GM23338 (cell line): Measurements from ENCODE around the gene RP9. TPM values are rescaled to one million over a fixed set of nuclear protein-coding genes. Genes with fewer than 3 reads are reported as not detected.

Experiments used
- ATAC-seq: fragments of 200-7000 bp; cut with Tn5 transposase; 3 replicates; pipeline ENCODE4 v1.9.1; 2020
- DNase-seq: peaks from one replicate; pipeline ENCODE4 v3.0.0-alpha.2; 2015; ENCODE audit warnings: low spot score
- H2AFZ ChIP-seq: fragments of 200-600 bp; sonication (generic); 2 replicates; pipeline ENCODE4 v1.8.0; 2016; ENCODE audit warnings: antibody characterized with exemption, mild to moderate bottlenecking, moderate library complexity
- H3F3A ChIP-seq: fragments of 200-600 bp; sonication (generic); replicated peaks from 2 replicates; pipeline ENCODE4 v1.8.0; 2017; ENCODE audit warnings: antibody characterized with exemption, mixed run types, low read depth
- H3K27ac ChIP-seq: fragments of 200-600 bp; sonication (generic); 2 replicates; pipeline ENCODE4 v1.6.1; 2016; ENCODE audit warnings: low read depth
- H3K27me3 ChIP-seq: fragments of 200-600 bp; sonication (generic); 2 replicates; pipeline ENCODE4 v1.8.0; 2016; ENCODE audit warnings: mild to moderate bottlenecking, mixed run types, moderate library complexity; ENCODE audit not compliant: insufficient read depth
- H3K36me3 ChIP-seq: fragments of 200-600 bp; sonication (generic); 2 replicates; pipeline ENCODE4 v1.8.0; 2016; ENCODE audit warnings: mild to moderate bottlenecking; ENCODE audit not compliant: insufficient read depth
- H3K4me1 ChIP-seq: fragments of 200-600 bp; sonication (generic); 2 replicates; pipeline ENCODE4 v1.8.0; 2016; ENCODE audit warnings: mild to moderate bottlenecking, moderate library complexity; ENCODE audit not compliant: insufficient read depth
- H3K4me2 ChIP-seq: fragments of 200-600 bp; sonication (generic); 2 replicates; pipeline ENCODE4 v1.7.1; 2017; ENCODE audit warnings: mixed run types
- H3K4me3 ChIP-seq: fragments of 200-600 bp; sonication (generic); 2 replicates; pipeline ENCODE4 v1.6.1; 2016; ENCODE audit warnings: mixed run types
- H3K79me2 ChIP-seq: fragments of 200-600 bp; sonication (generic); replicated peaks from 2 replicates; pipeline ENCODE4 v1.8.0; 2017; ENCODE audit warnings: mild to moderate bottlenecking; ENCODE audit not compliant: insufficient read depth
- H3K9me2 ChIP-seq: fragments of 200-600 bp; sonication (generic); 2 replicates; pipeline ENCODE4 v1.8.0; 2017; ENCODE audit not compliant: insufficient read depth
- H4K20me1 ChIP-seq: fragments of 200-600 bp; sonication (generic); replicated peaks from 2 replicates; pipeline ENCODE4 v1.8.0; 2017; ENCODE audit warnings: mild to moderate bottlenecking; ENCODE audit not compliant: insufficient read depth
- H3K27ac Mint-ChIP-seq: 2 replicates; pipeline ENCODE4 v1.8.0; 2020; ENCODE audit warnings: inconsistent platforms, mild to moderate bottlenecking, moderate library complexity, mixed read lengths
- H3K27me3 Mint-ChIP-seq: 3 replicates; pipeline ENCODE4 v1.8.0; 2022; ENCODE audit warnings: low read depth, mild to moderate bottlenecking, moderate library complexity, mixed read lengths, inconsistent platforms; ENCODE audit not compliant: insufficient read depth, poor library complexity
- H3K36me3 Mint-ChIP-seq: 3 replicates; pipeline ENCODE4 v1.8.0; 2021; ENCODE audit warnings: low read depth, mild to moderate bottlenecking, inconsistent platforms, moderate library complexity, mixed read lengths
- H3K4me1 Mint-ChIP-seq: 3 replicates; pipeline ENCODE4 v1.8.0; 2020; ENCODE audit warnings: mild to moderate bottlenecking, inconsistent platforms, mixed read lengths
- H3K4me3 Mint-ChIP-seq: 3 replicates; pipeline ENCODE4 v1.8.0; 2021; ENCODE audit warnings: moderate library complexity, mild to moderate bottlenecking, inconsistent platforms, mixed read lengths
- H3K9me3 Mint-ChIP-seq: 3 replicates; pipeline ENCODE4 v1.8.0; 2020; ENCODE audit warnings: moderate library complexity, mild to moderate bottlenecking, inconsistent platforms, mixed read lengths
- CREB1 ChIP-seq: fragments of 250-450 bp; sonication (Bioruptor Pico); IDR thresholded peaks from 2 replicates; pipeline ENCODE4 v1.5.0; 2020; ENCODE audit warnings: low read depth, mild to moderate bottlenecking, moderate library complexity
- EZH2 ChIP-seq: fragments of 200-600 bp; sonication (generic); IDR thresholded peaks from one replicate; pipeline ENCODE4 v1.8.0; 2017; ENCODE audit warnings: antibody characterized with exemption, mild to moderate bottlenecking, low read depth; ENCODE audit not compliant: unreplicated experiment
- EZH2phosphoT487 ChIP-seq: fragments of 200-600 bp; sonication (generic); IDR thresholded peaks from one replicate; pipeline ENCODE4 v1.8.1; 2018; ENCODE audit warnings: antibody characterized with exemption; ENCODE audit not compliant: unreplicated experiment
- JUNB ChIP-seq: IDR thresholded peaks from one replicate; pipeline ENCODE4 v1.6.1; 2016; ENCODE audit warnings: antibody characterized with exemption; ENCODE audit not compliant: unreplicated experiment
- NANOG ChIP-seq: IDR thresholded peaks from 2 replicates; pipeline ENCODE4 v1.6.1; 2016; ENCODE audit warnings: antibody characterized with exemption, borderline replicate concordance
- POLR2AphosphoS5 ChIP-seq: IDR thresholded peaks from 2 replicates; pipeline ENCODE4 v1.6.1; 2016; ENCODE audit warnings: antibody characterized with exemption, low read depth
- STAT1 ChIP-seq: IDR thresholded peaks from one replicate; pipeline ENCODE4 v1.6.1; 2016; ENCODE audit warnings: antibody characterized with exemption; ENCODE audit not compliant: unreplicated experiment
- ZNF114 ChIP-seq: fragments of 250-450 bp; sonication (Bioruptor Pico); IDR thresholded peaks from 2 replicates; pipeline ENCODE4 v1.5.0; 2020; ENCODE audit warnings: mild to moderate bottlenecking, moderate library complexity
- ZNF331 ChIP-seq: fragments of 250-450 bp; sonication (Bioruptor Pico); IDR thresholded peaks from 2 replicates; pipeline ENCODE4 v1.5.0; 2020; ENCODE audit warnings: low read depth, mild to moderate bottlenecking, moderate library complexity
- polyA plus RNA-seq: library from polyadenylated mRNA; unstranded; fragments of >200 nt; fragmentation: Nextera tagmentation; extraction: Ambion mirVana; gene quantifications from 2 replicates; pipeline ENCODE4 v1.2.1, GENCODE V29; 2016
- total RNA-seq: library from RNA; depleted of rRNA; stranded (reverse); fragments of >200 nt; shearing (Covaris generic); gene quantifications from 2 replicates; pipeline ENCODE4 v1.2.3, GENCODE V29; 2014
- TF ChIP-seq, protein P1 (sequence below): fragments of 250-450 bp; sonication (Bioruptor Pico); IDR thresholded peaks from 2 replicates; pipeline ENCODE4 v1.5.0; 2020; ENCODE audit warnings: mild to moderate bottlenecking, moderate library complexity
- TF ChIP-seq, protein P2 (sequence below): IDR thresholded peaks from one replicate; pipeline ENCODE4 v1.6.1; 2018; ENCODE audit warnings: antibody characterized with exemption; ENCODE audit not compliant: unreplicated experiment
- TF ChIP-seq, protein P3 (sequence below), 2 experiments: fragments of 200-600 bp in 1 of 2; sonication (generic) in 1 of 2; conservative IDR thresholded peaks; 2 replicates each; pipeline versions ENCODE4 v1.5.1 to v1.6.1; 2016 to 2017; ENCODE audit warnings: antibody characterized with exemption in 2 of 2, low read depth in 2 of 2, mild to moderate bottlenecking in 2 of 2, moderate library complexity in 1 of 2

The RP9 gene
- total and polyA plus RNA-seq, 2 experiments from 2014 or later, result 8.7 to 43.2 TPM

DNA sequence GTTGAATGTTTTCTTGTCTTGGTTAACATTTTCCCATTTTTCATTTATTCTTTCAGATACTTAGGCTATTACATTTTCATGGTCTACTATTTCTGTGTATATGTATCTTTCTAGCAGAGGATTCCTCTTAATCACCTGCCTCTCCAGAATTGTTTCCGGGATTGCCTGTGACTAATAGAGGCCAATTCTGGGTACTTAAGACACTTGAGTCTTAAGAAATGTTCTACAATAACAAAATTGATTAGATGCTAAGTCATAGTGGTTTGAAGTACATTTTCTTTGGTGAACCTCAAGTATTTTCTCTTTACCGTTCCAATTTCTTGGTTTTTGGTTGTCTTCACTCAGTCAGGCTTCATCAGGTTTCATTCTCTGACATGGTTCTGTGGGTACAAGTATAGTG is 46.6 kb upstream of the RP9 start:
- TF ChIP-seq JUNB (no peak), EZH2 (no peak), ZNF114 (CRISPR knock-in tag) (no peak), POLR2AphosphoS5 (no peak), CREB1 (CRISPR knock-in tag) (no peak), ZNF331 (no peak), STAT1 (no peak), EZH2phosphoT487 (no peak), NANOG (no peak)
- TF ChIP-seq, protein P1, sequence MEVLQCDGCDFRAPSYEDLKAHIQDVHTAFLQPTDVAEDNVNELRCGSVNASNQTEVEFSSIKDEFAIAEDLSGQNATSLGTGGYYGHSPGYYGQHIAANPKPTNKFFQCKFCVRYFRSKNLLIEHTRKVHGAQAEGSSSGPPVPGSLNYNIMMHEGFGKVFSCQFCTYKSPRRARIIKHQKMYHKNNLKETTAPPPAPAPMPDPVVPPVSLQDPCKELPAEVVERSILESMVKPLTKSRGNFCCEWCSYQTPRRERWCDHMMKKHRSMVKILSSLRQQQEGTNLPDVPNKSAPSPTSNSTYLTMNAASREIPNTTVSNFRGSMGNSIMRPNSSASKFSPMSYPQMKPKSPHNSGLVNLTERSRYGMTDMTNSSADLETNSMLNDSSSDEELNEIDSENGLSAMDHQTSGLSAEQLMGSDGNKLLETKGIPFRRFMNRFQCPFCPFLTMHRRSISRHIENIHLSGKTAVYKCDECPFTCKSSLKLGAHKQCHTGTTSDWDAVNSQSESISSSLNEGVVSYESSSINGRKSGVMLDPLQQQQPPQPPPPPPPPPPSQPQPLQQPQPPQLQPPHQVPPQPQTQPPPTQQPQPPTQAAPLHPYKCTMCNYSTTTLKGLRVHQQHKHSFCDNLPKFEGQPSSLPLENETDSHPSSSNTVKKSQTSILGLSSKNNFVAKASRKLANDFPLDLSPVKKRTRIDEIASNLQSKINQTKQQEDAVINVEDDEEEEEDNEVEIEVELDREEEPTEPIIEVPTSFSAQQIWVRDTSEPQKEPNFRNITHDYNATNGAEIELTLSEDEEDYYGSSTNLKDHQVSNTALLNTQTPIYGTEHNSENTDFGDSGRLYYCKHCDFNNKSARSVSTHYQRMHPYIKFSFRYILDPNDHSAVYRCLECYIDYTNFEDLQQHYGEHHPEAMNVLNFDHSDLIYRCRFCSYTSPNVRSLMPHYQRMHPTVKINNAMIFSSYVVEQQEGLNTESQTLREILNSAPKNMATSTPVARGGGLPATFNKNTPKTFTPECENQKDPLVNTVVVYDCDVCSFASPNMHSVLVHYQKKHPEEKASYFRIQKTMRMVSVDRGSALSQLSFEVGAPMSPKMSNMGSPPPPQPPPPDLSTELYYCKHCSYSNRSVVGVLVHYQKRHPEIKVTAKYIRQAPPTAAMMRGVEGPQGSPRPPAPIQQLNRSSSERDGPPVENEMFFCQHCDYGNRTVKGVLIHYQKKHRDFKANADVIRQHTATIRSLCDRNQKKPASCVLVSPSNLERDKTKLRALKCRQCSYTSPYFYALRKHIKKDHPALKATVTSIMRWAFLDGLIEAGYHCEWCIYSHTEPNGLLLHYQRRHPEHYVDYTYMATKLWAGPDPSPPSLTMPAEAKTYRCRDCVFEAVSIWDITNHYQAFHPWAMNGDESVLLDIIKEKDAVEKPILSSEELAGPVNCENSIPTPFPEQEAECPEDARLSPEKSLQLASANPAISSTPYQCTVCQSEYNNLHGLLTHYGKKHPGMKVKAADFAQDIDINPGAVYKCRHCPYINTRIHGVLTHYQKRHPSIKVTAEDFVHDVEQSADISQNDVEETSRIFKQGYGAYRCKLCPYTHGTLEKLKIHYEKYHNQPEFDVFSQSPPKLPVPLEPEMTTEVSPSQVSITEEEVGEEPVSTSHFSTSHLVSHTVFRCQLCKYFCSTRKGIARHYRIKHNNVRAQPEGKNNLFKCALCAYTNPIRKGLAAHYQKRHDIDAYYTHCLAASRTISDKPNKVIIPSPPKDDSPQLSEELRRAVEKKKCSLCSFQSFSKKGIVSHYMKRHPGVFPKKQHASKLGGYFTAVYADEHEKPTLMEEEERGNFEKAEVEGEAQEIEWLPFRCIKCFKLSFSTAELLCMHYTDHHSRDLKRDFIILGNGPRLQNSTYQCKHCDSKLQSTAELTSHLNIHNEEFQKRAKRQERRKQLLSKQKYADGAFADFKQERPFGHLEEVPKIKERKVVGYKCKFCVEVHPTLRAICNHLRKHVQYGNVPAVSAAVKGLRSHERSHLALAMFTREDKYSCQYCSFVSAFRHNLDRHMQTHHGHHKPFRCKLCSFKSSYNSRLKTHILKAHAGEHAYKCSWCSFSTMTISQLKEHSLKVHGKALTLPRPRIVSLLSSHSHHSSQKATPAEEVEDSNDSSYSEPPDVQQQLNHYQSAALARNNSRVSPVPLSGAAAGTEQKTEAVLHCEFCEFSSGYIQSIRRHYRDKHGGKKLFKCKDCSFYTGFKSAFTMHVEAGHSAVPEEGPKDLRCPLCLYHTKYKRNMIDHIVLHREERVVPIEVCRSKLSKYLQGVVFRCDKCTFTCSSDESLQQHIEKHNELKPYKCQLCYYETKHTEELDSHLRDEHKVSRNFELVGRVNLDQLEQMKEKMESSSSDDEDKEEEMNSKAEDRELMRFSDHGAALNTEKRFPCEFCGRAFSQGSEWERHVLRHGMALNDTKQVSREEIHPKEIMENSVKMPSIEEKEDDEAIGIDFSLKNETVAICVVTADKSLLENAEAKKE (CRISPR knock-in tag), result no peak
- TF ChIP-seq, protein P2, sequence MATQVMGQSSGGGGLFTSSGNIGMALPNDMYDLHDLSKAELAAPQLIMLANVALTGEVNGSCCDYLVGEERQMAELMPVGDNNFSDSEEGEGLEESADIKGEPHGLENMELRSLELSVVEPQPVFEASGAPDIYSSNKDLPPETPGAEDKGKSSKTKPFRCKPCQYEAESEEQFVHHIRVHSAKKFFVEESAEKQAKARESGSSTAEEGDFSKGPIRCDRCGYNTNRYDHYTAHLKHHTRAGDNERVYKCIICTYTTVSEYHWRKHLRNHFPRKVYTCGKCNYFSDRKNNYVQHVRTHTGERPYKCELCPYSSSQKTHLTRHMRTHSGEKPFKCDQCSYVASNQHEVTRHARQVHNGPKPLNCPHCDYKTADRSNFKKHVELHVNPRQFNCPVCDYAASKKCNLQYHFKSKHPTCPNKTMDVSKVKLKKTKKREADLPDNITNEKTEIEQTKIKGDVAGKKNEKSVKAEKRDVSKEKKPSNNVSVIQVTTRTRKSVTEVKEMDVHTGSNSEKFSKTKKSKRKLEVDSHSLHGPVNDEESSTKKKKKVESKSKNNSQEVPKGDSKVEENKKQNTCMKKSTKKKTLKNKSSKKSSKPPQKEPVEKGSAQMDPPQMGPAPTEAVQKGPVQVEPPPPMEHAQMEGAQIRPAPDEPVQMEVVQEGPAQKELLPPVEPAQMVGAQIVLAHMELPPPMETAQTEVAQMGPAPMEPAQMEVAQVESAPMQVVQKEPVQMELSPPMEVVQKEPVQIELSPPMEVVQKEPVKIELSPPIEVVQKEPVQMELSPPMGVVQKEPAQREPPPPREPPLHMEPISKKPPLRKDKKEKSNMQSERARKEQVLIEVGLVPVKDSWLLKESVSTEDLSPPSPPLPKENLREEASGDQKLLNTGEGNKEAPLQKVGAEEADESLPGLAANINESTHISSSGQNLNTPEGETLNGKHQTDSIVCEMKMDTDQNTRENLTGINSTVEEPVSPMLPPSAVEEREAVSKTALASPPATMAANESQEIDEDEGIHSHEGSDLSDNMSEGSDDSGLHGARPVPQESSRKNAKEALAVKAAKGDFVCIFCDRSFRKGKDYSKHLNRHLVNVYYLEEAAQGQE, result no peak
- TF ChIP-seq, protein P3, sequence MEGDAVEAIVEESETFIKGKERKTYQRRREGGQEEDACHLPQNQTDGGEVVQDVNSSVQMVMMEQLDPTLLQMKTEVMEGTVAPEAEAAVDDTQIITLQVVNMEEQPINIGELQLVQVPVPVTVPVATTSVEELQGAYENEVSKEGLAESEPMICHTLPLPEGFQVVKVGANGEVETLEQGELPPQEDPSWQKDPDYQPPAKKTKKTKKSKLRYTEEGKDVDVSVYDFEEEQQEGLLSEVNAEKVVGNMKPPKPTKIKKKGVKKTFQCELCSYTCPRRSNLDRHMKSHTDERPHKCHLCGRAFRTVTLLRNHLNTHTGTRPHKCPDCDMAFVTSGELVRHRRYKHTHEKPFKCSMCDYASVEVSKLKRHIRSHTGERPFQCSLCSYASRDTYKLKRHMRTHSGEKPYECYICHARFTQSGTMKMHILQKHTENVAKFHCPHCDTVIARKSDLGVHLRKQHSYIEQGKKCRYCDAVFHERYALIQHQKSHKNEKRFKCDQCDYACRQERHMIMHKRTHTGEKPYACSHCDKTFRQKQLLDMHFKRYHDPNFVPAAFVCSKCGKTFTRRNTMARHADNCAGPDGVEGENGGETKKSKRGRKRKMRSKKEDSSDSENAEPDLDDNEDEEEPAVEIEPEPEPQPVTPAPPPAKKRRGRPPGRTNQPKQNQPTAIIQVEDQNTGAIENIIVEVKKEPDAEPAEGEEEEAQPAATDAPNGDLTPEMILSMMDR (conservative IDR thresholded peaks at IDR 0.05; ENCODE audit: low read depth in 2 of 2), result no peak

More for the DNA sequence above, 46.6 kb upstream of the RP9 start:
- Histone ChIP-seq H4K20me1 (no peaks in the 10 kb centered on the region), H3F3A (no peaks in the 10 kb centered on the region), H3K27ac (no peak overlapping the region), H3K27me3 (no peaks in the 10 kb centered on the region), H3K9me2 (0 out of 2 replicates have a peak, but pooled peaks cover 3% of the 10 kb centered on the region), H3K4me3 (no peak overlapping the region), H3K4me1 (no peaks in the 10 kb centered on the region), H3K4me2 (no peak overlapping the region), H3K36me3 (no peaks in the 10 kb centered on the region), H3K79me2 (no peaks in the 10 kb centered on the region), H2AFZ (no peak overlapping the region)
- no peak overlapping the region for H3K4me3 Mint-ChIP-seq
- H3K9me3 Mint-ChIP-seq, result no peaks in the 10 kb centered on the region
- ATAC-seq, result no peak
- no peak for DNase-seq
- no peaks in the 10 kb centered on the region for H3K36me3 Mint-ChIP-seq
- H3K4me1 Mint-ChIP-seq, result no peaks in the 10 kb centered on the region
- H3K27me3 Mint-ChIP-seq, result no peaks in the 10 kb centered on the region
- no peak overlapping the region for H3K27ac Mint-ChIP-seq
